Loucy (cell line): Measurements from ENCODE around the gene PCMTD2.

Experiments used
- H2AFZ ChIP-seq: fragments of 200-600 bp; sonication (generic); 2 replicates; pipeline ENCODE4 v1.6.0; 2016; ENCODE audit warnings: antibody characterized with exemption, mild to moderate bottlenecking, low read length, moderate library complexity
- H3F3A ChIP-seq: fragments of 200-600 bp; 2 replicates; pipeline ENCODE4 v1.6.0; 2016; ENCODE audit warnings: antibody characterized with exemption, low read depth, mild to moderate bottlenecking
- H3K27me3 ChIP-seq: fragments of 200-600 bp; sonication (generic); 2 replicates; pipeline ENCODE4 v1.6.1; 2014; ENCODE audit warnings: low read length, mild to moderate bottlenecking; ENCODE audit not compliant: insufficient read depth, poor library complexity, severe bottlenecking
- H3K36me3 ChIP-seq: fragments of 200-600 bp; sonication (generic); 2 replicates; pipeline ENCODE4 v1.6.1; 2016; ENCODE audit warnings: low read length; ENCODE audit not compliant: insufficient read depth
- H3K4me1 ChIP-seq: fragments of 200-600 bp; sonication (generic); 2 replicates; pipeline ENCODE4 v1.5.1; 2014; ENCODE audit warnings: low read length, mild to moderate bottlenecking; ENCODE audit not compliant: insufficient read depth, poor library complexity, severe bottlenecking
- H3K4me2 ChIP-seq: fragments of 200-600 bp; sonication (generic); 2 replicates; pipeline ENCODE4 v1.6.0; 2014; ENCODE audit warnings: antibody characterized with exemption, low read length, low read depth, mild to moderate bottlenecking; ENCODE audit not compliant: poor library complexity, severe bottlenecking
- H3K4me3 ChIP-seq: fragments of 200-600 bp; sonication (generic); 2 replicates; pipeline ENCODE4 v1.5.1; 2014; ENCODE audit warnings: low read length, mild to moderate bottlenecking, mixed read lengths; ENCODE audit not compliant: poor library complexity, severe bottlenecking
- H3K79me2 ChIP-seq: fragments of 200-600 bp; sonication (generic); 2 replicates; pipeline ENCODE4 v1.6.1; 2014; ENCODE audit warnings: low read length; ENCODE audit not compliant: insufficient read depth
- H3K9ac ChIP-seq: fragments of 200-600 bp; sonication (generic); 2 replicates; pipeline ENCODE4 v1.6.0; 2014; ENCODE audit warnings: mild to moderate bottlenecking, low read depth, low read length, moderate library complexity; ENCODE audit not compliant: poor library complexity, severe bottlenecking
- H3K9me2 ChIP-seq: fragments of 200-600 bp; sonication (generic); replicated peaks from 2 replicates; pipeline ENCODE4 v1.6.1; 2016; ENCODE audit warnings: low read depth, low read length, mixed read lengths
- H3K9me3 ChIP-seq: fragments of 200-600 bp; sonication (generic); 2 replicates; pipeline ENCODE4 v1.6.1; 2014; ENCODE audit warnings: mild to moderate bottlenecking, antibody characterized with exemption, low read length, low read depth; ENCODE audit not compliant: insufficient read depth
- H4K20me1 ChIP-seq: fragments of 200-600 bp; sonication (generic); 2 replicates; pipeline ENCODE4 v1.6.0; 2014; ENCODE audit warnings: antibody characterized with exemption, low read length, mild to moderate bottlenecking; ENCODE audit not compliant: insufficient read depth, poor library complexity, severe bottlenecking
- CTCF ChIP-seq: fragments of 200-600 bp; sonication (generic); conservative IDR thresholded peaks from 2 replicates; pipeline ENCODE4 v1.5.1; 2014; ENCODE audit warnings: mild to moderate bottlenecking, antibody characterized with exemption, low read length
- EZH2phosphoT487 ChIP-seq: fragments of 200-600 bp; IDR thresholded peaks from 2 replicates; pipeline ENCODE4 v1.6.1; 2018; ENCODE audit warnings: antibody characterized with exemption, mild to moderate bottlenecking, moderate library complexity, borderline replicate concordance

PCMTD2 gene

GRCh38 chr20:64265201-64265600, 9.7 kb downstream of the PCMTD2 start:
- Histone ChIP-seq H4K20me1 (no peaks in the 10 kb centered on the region), H3K9ac (no peak overlapping the region)

GRCh38 chr20:64266988-64267387, 11.4 kb downstream of the PCMTD2 start:
- Histone ChIP-seq H3K4me1 (peaks cover 37% of the 10 kb centered on the region), H3K9ac (no peak overlapping the region), H3K79me2 (no peaks in the 10 kb centered on the region), H3F3A (no peaks in the 10 kb centered on the region), H3K9me3 (peaks cover 6% of the 10 kb centered on the region; the same call in 1 of the 2 replicates), H3K27me3 (no peaks in the 10 kb centered on the region), H3K36me3 (no peaks in the 10 kb centered on the region), H2AFZ (no peak overlapping the region), H3K4me3 (no peak overlapping the region), H3K9me2 (no peaks in the 10 kb centered on the region), H3K4me2 (no peak overlapping the region), H4K20me1 (no peaks in the 10 kb centered on the region)
- TF ChIP-seq EZH2phosphoT487 (no peak), CTCF (no peak)

More at GRCh38 chr20:64265201-64265600, 9.7 kb downstream of the PCMTD2 start:
- Histone ChIP-seq H3K27me3 (no peaks in the 10 kb centered on the region), H3K4me2 (peak overlapping the region; percentile 71), H3K9me2 (no peaks in the 10 kb centered on the region), H3F3A (no peaks in the 10 kb centered on the region), H2AFZ (no peak overlapping the region), H3K4me3 (no peak overlapping the region), H3K79me2 (peaks cover 3% of the 10 kb centered on the region; the same call in 1 of the 2 replicates), H3K36me3 (no peaks in the 10 kb centered on the region), H3K4me1 (peaks cover 38% of the 10 kb centered on the region), H3K9me3 (peaks cover 6% of the 10 kb centered on the region; the same call in 1 of the 2 replicates)
- no peak for TF ChIP-seq EZH2phosphoT487
- TF ChIP-seq CTCF = no peak

- H3K9me2 ChIP-seq = no peaks in the 10 kb centered on the region
- H3K4me2 ChIP-seq = no peak overlapping the region
- H3K27me3 ChIP-seq = no peaks in the 10 kb centered on the region
- H3K36me3 ChIP-seq = no peaks in the 10 kb centered on the region
- H3K9me3 ChIP-seq = peaks cover 6% of the 10 kb centered on the region; the same call in 1 of the 2 replicates
- H3K4me1 ChIP-seq = peaks cover 25% of the 10 kb centered on the region
- no peak overlapping the region for H3K4me3 ChIP-seq
- no peak overlapping the region for H2AFZ ChIP-seq
- no peak for TF ChIP-seq EZH2phosphoT487
- TF ChIP-seq CTCF = no peak
- no peaks in the 10 kb centered on the region for H4K20me1 ChIP-seq
- no peaks in the 10 kb centered on the region for H3F3A ChIP-seq
- H3K9ac ChIP-seq = no peak overlapping the region
- no peaks in the 10 kb centered on the region for H3K79me2 ChIP-seq
Measured at GRCh38 chr20:64268174-64268573, 12.6 kb downstream of the PCMTD2 start.
